ENCODE measurements around the gene CDK16. TPM values are rescaled to one million over a fixed set of nuclear protein-coding genes. Genes with fewer than 3 reads are reported as not detected.

The CDK16 gene
- total and polyA plus RNA-seq, 7 donors = 104 to 192 (median 150) TPM

DNA sequence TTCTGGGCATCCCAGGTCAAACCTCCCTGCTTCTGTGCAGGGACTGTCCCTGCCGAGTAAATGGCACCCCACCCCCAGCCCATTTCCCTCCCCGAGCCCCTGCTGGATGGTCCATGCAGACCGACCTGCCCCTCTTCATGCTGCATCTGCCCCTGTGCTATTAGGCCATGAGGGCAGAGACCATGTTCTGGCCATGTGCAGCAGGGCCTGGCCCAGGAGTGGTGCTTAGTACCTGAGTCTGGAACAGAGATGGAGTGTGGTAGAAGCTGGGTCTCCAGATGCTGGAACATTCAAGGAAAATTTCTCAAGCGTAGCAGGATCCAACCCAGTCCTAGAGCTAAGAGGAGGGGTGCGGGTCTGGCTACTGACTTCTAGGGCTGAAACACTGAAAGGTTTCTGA, 40.1 kb upstream of the CDK16 start:
- WGBS, 3 donors = 79 to 88% (median 82%) methylated on average over 5 of the region's 5 CpGs
- peaks cover 0 to 38% (median 0%) of the 10 kb centered on the region in 3 donors for H3K27me3 ChIP-seq (ENCODE audit: insufficient read depth in 3 of 3, low read length in 2 of 3)
- DNase-seq = no peak
- no peaks in the 10 kb centered on the region for H3K9me3 ChIP-seq
- H3K4me3 ChIP-seq = no peak overlapping the region
- H3K4me1 ChIP-seq = no peaks in the 10 kb centered on the region
- intact Hi-C loops (cut with DNase I) = no loop called here
- ATAC-seq = no peak
- peaks cover 3 to 75% of the 10 kb centered on the region in 2 donors for H3K36me3 ChIP-seq (ENCODE audit: insufficient read depth in 1 of 2, low read depth in 1 of 2)
- H3K27ac ChIP-seq = no peak overlapping the region
- TF ChIP-seq CTCF (IDR thresholded peaks at IDR 0.05) = no peak

- ATAC-seq (peak; percentile 74 to 90 (median 84)), DNase-seq (peak; percentile 70 to 84)
- Histone ChIP-seq H3K9me3 (no peaks in the 10 kb centered on the region), H3K36me3 (ENCODE audit: insufficient read depth in 1 of 2, low read depth in 1 of 2) (peaks cover 3 to 73% of the 10 kb centered on the region in 2 donors), H3K4me3 (no peak overlapping the region), H3K27ac (no peak overlapping the region), H3K4me1 (no peaks in the 10 kb centered on the region), H3K27me3 (ENCODE audit: insufficient read depth in 3 of 3, low read length in 2 of 3) (peaks cover 0 to 35% (median 0%) of the 10 kb centered on the region in 3 donors)
- no peak for TF ChIP-seq CTCF (IDR thresholded peaks at IDR 0.05)
- intact Hi-C loops (cut with DNase I) = no loop called here
- 57 to 77% (median 59%) methylated on average over 9 to 14 of the region's 14 CpGs for WGBS, 3 donors
Observed at GRCh38 chrX:47179221-47179927, 39.1 kb upstream of the CDK16 start.

GRCh38 chrX:47179928-47180255, 38.6 kb upstream of the CDK16 start:
- ATAC-seq = no peak

DNA sequence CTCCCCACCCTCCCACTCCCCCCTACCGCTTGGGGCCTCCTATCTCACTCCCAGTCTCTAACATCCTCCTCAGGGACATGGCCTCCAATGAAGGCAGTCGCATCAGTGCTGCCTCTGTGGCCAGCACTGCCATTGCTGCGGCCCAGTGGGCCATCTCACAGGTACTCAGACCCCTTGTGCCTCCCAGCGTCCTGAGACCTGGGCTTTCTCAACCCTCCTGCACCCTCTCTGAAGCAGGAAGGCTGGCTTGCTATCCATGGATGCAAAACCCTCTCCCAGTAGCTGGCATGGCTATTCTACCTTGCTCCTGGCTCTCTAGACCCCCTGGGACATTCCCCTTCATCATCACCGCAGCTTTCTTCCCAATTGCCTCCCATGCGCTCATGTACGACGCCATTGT, 38.1 kb upstream of the CDK16 start:
- Histone ChIP-seq H3K36me3 (ENCODE audit: insufficient read depth in 1 of 2, low read depth in 1 of 2) (peaks cover 3 to 74% of the 10 kb centered on the region in 2 donors), H3K4me3 (no peak overlapping the region), H3K27ac (no peak overlapping the region), H3K27me3 (ENCODE audit: insufficient read depth in 3 of 3, low read length in 2 of 3) (peaks cover 0 to 33% (median 0%) of the 10 kb centered on the region in 3 donors), H3K9me3 (no peaks in the 10 kb centered on the region), H3K4me1 (no peaks in the 10 kb centered on the region)
- intact Hi-C loops (cut with DNase I) = no loop called here
- WGBS, 3 donors = 81 to 98% (median 92%) methylated on average over 5 to 8 of the region's 8 CpGs
- ATAC-seq = no peak
- TF ChIP-seq CTCF (IDR thresholded peaks at IDR 0.05) = no peak
- no peak for DNase-seq

More at GRCh38 chrX:47179928-47180255, 38.6 kb upstream of the CDK16 start:
- no peak overlapping the region for H3K4me3 ChIP-seq
- H3K9me3 ChIP-seq = no peaks in the 10 kb centered on the region
- TF ChIP-seq CTCF (IDR thresholded peaks at IDR 0.05) = no peak
- no peak for DNase-seq
- intact Hi-C loops (cut with DNase I) = no loop called here
- peaks cover 0 to 35% (median 0%) of the 10 kb centered on the region in 3 donors for H3K27me3 ChIP-seq (ENCODE audit: insufficient read depth in 3 of 3, low read length in 2 of 3)
- WGBS, 3 donors = 84 to 93% (median 89%) methylated on average over 12 to 18 of the region's 18 CpGs
- peaks cover 3 to 74% of the 10 kb centered on the region in 2 donors for H3K36me3 ChIP-seq (ENCODE audit: insufficient read depth in 1 of 2, low read depth in 1 of 2)
- no peak overlapping the region for H3K27ac ChIP-seq
- no peaks in the 10 kb centered on the region for H3K4me1 ChIP-seq

- WGBS, 3 donors = 87 to 98% (median 95%) methylated on average over 6 to 10 of the region's 10 CpGs
- Histone ChIP-seq H3K4me1 (no peaks in the 10 kb centered on the region), H3K27me3 (ENCODE audit: insufficient read depth in 3 of 3, low read length in 2 of 3) (peaks cover 0 to 28% (median 0%) of the 10 kb centered on the region in 3 donors), H3K36me3 (ENCODE audit: insufficient read depth in 1 of 2, low read depth in 1 of 2) (peaks cover 3 to 76% of the 10 kb centered on the region in 2 donors), H3K9me3 (no peaks in the 10 kb centered on the region), H3K27ac (no peak overlapping the region), H3K4me3 (no peak overlapping the region)
- ATAC-seq (no peak), DNase-seq (no peak)
- intact Hi-C loops (cut with DNase I) = no loop called here
- no peak for TF ChIP-seq CTCF (IDR thresholded peaks at IDR 0.05)
Observed at GRCh38 chrX:47181301-47181700, 37.2 kb upstream of the CDK16 start.
